Liver (tissue), 9 donors: ENCODE measurements around the gene CACNA2D1. TPM values are rescaled to one million over a fixed set of nuclear protein-coding genes. Genes with fewer than 3 reads are reported as not detected.

Experiments used
- DNase-seq: peaks from one replicate; pipeline ENCODE4 v3.0.0-alpha.2; 2017; ENCODE audit warnings: low spot score
- H3K27ac ChIP-seq, 2 donors: one replicate each; pipeline ENCODE4 v1.7.0; 2013; ENCODE audit warnings: inconsistent platforms in 2 of 2, low read length in 2 of 2, control low read depth in 1 of 2, low read depth in 1 of 2, mild to moderate bottlenecking in 1 of 2
- H3K27me3 ChIP-seq, 4 donors: one replicate each; pipeline versions ENCODE4 v1.6.1 to v1.7.0; 2013; ENCODE audit warnings: low read length in 3 of 4, inconsistent platforms in 1 of 4, mild to moderate bottlenecking in 1 of 4, moderate library complexity in 1 of 4; ENCODE audit not compliant: control insufficient read depth in 4 of 4, insufficient read depth in 4 of 4
- H3K36me3 ChIP-seq, 4 donors: one replicate each; pipeline versions ENCODE4 v1.6.1 to v1.7.0; 2013; ENCODE audit warnings: low read length in 3 of 4, mild to moderate bottlenecking in 3 of 4, low read depth in 1 of 4, moderate library complexity in 1 of 4; ENCODE audit not compliant: control insufficient read depth in 4 of 4, insufficient read depth in 3 of 4
- H3K4me1 ChIP-seq, 4 donors: one replicate each; pipeline versions ENCODE4 v1.6.1 to v1.7.0; 2013; ENCODE audit warnings: low read length in 3 of 4, mild to moderate bottlenecking in 3 of 4, moderate library complexity in 1 of 4; ENCODE audit not compliant: control insufficient read depth in 4 of 4, insufficient read depth in 4 of 4
- H3K4me3 ChIP-seq, 3 donors: one replicate each; pipeline versions ENCODE4 v1.6.1 to v1.7.0; 2013; ENCODE audit warnings: low read length in 3 of 3, control low read depth in 1 of 3, low read depth in 1 of 3, mild to moderate bottlenecking in 1 of 3
- H3K9ac ChIP-seq, 2 donors: one replicate each; pipeline ENCODE4 v1.7.0; 2013; ENCODE audit warnings: low read length in 2 of 2, mild to moderate bottlenecking in 2 of 2, moderate library complexity in 2 of 2, control low read depth in 1 of 2, low read depth in 1 of 2
- H3K9me3 ChIP-seq, 4 donors: one replicate each; pipeline versions ENCODE4 v1.6.1 to v1.7.0; 2013; ENCODE audit warnings: low read length in 3 of 4; ENCODE audit not compliant: control insufficient read depth in 4 of 4
- ATF3 ChIP-seq: IDR thresholded peaks from 2 replicates; pipeline ENCODE4 v1.6.1; 2016; ENCODE audit warnings: antibody characterized with exemption
- EGR1 ChIP-seq, 2 donors: IDR thresholded peaks; 2 replicates each; pipeline ENCODE4 v1.6.1; 2016 to 2018; ENCODE audit warnings: antibody characterized with exemption in 2 of 2, low read depth in 2 of 2
- FOXA1 ChIP-seq: IDR thresholded peaks from 2 replicates; pipeline ENCODE4 v1.6.1; 2016; ENCODE audit warnings: antibody characterized with exemption
- FOXA2 ChIP-seq: IDR thresholded peaks from 2 replicates; pipeline ENCODE4 v1.6.1; 2016; ENCODE audit warnings: antibody characterized with exemption
- GABPA ChIP-seq, 2 donors: IDR thresholded peaks in 1 of 2; conservative IDR thresholded peaks in 1 of 2; 2 replicates each; pipeline ENCODE4 v1.6.1; 2016; ENCODE audit warnings: antibody characterized with exemption in 2 of 2, mild to moderate bottlenecking in 1 of 2, moderate library complexity in 1 of 2
- HNF4A ChIP-seq, 2 donors: conservative IDR thresholded peaks; 2 replicates each; pipeline ENCODE4 v1.6.1; 2016; ENCODE audit warnings: antibody characterized with exemption in 2 of 2, mild to moderate bottlenecking in 2 of 2
- HNF4G ChIP-seq: IDR thresholded peaks from 2 replicates; pipeline ENCODE4 v1.6.1; 2016; ENCODE audit warnings: antibody characterized with exemption
- JUND ChIP-seq, 2 donors: IDR thresholded peaks; 2 replicates each; pipeline ENCODE4 v1.6.1; 2016; ENCODE audit warnings: antibody characterized with exemption in 2 of 2
- MAX ChIP-seq: IDR thresholded peaks from 2 replicates; pipeline ENCODE4 v1.6.1; 2016; ENCODE audit warnings: antibody characterized with exemption
- NR2F2 ChIP-seq: IDR thresholded peaks from 2 replicates; pipeline ENCODE4 v1.6.1; 2016; ENCODE audit warnings: antibody characterized with exemption
- RAD21 ChIP-seq, 2 donors: IDR thresholded peaks; 2 replicates each; pipeline ENCODE4 v1.6.1; 2016; ENCODE audit warnings: antibody characterized with exemption in 2 of 2, mild to moderate bottlenecking in 2 of 2
- RXRA ChIP-seq, 2 donors: IDR thresholded peaks; 2 replicates each; pipeline ENCODE4 v1.6.1; 2017 to 2018; ENCODE audit warnings: antibody characterized with exemption in 2 of 2, mild to moderate bottlenecking in 1 of 2
- SP1 ChIP-seq: IDR thresholded peaks from 2 replicates; pipeline ENCODE4 v1.6.1; 2018; ENCODE audit warnings: antibody characterized with exemption, mild to moderate bottlenecking
- TAF1 ChIP-seq: conservative IDR thresholded peaks from 2 replicates; pipeline ENCODE4 v1.6.1; 2016; ENCODE audit warnings: antibody characterized with exemption, mild to moderate bottlenecking
- YY1 ChIP-seq: IDR thresholded peaks from 2 replicates; pipeline ENCODE4 v1.6.1; 2016; ENCODE audit warnings: antibody characterized with exemption, mild to moderate bottlenecking
- ZBTB33 ChIP-seq: IDR thresholded peaks from 2 replicates; pipeline ENCODE4 v1.6.1; 2016; ENCODE audit warnings: antibody characterized with exemption
- WGBS: extraction: QIAGEN DNeasy Blood & Tissue Kit; methylation state at CpG from one replicate; pipeline ENCODE4 v1.1.7; 2013; 5-methylcytosine and 5-hydroxymethylcytosine counted together
- polyA plus RNA-seq, 2 donors: library from polyadenylated mRNA; stranded (reverse) in 1 of 2; unstranded in 1 of 2; fragments of 200-250 nt in 1 of 2; fragments of >200 nt in 1 of 2; fragmentation: Nextera tagmentation in 1 of 2; extraction: Ambion mirVana in 1 of 2; gene quantifications; one replicate each; pipeline versions ENCODE4 v1.2.1 to v1.2.3, GENCODE V29; 2013 to 2015
- total RNA-seq, 2 donors: library from RNA; depleted of rRNA; stranded (reverse); fragments of >200 nt; gene quantifications; one replicate each; pipeline ENCODE4 v1.2.3, GENCODE V29; 2014
- TF ChIP-seq, protein P1 (sequence below): fragments of 150-350 bp; IDR thresholded peaks from 2 replicates; pipeline ENCODE4 v1.5.1; 2017; ENCODE audit warnings: improper control_type of control experiment, low read depth, low read length; ENCODE audit not compliant: missing input control
- donor health status: healthy.
- donor health status: healthy.
- donor health status: healthy.
- donor health status: healthy.
- donor health status: healthy.

CACNA2D1 gene
- total and polyA plus RNA-seq, 4 donors: 0.42 to 2.3 (median 0.94) TPM

GRCh38 chr7:82471351-82472020 is 27.9 kb upstream of the CACNA2D1 start:
- Histone ChIP-seq H3K27ac (no peak overlapping the region), H3K4me3 (no peak overlapping the region), H3K36me3 (no peaks in the 10 kb centered on the region), H3K9ac (no peak overlapping the region), H3K27me3 (no peaks in the 10 kb centered on the region), H3K4me1 (no peaks in the 10 kb centered on the region), H3K9me3 (no peaks in the 10 kb centered on the region)
- no peak for DNase-seq
- no peak for TF ChIP-seq NR2F2
- TF ChIP-seq RXRA (IDR thresholded peaks at IDR 0.05): no peak
- no peak for TF ChIP-seq FOXA1
- no peak for TF ChIP-seq ZBTB33
- TF ChIP-seq MAX: no peak
- TF ChIP-seq SP1: no peak
- no peak for TF ChIP-seq FOXA2
- TF ChIP-seq JUND (IDR thresholded peaks at IDR 0.05): no peak
- no peak for TF ChIP-seq TAF1
- no peak for TF ChIP-seq RAD21 (IDR thresholded peaks at IDR 0.05)
- TF ChIP-seq YY1: no peak
- no peak for TF ChIP-seq ATF3
- TF ChIP-seq HNF4A (conservative IDR thresholded peaks at IDR 0.05): no peak
- TF ChIP-seq GABPA (IDR thresholded peaks at IDR 0.05 in 1 of 2, conservative IDR thresholded peaks at IDR 0.05 in 1 of 2): no peak
- TF ChIP-seq, protein P1, sequence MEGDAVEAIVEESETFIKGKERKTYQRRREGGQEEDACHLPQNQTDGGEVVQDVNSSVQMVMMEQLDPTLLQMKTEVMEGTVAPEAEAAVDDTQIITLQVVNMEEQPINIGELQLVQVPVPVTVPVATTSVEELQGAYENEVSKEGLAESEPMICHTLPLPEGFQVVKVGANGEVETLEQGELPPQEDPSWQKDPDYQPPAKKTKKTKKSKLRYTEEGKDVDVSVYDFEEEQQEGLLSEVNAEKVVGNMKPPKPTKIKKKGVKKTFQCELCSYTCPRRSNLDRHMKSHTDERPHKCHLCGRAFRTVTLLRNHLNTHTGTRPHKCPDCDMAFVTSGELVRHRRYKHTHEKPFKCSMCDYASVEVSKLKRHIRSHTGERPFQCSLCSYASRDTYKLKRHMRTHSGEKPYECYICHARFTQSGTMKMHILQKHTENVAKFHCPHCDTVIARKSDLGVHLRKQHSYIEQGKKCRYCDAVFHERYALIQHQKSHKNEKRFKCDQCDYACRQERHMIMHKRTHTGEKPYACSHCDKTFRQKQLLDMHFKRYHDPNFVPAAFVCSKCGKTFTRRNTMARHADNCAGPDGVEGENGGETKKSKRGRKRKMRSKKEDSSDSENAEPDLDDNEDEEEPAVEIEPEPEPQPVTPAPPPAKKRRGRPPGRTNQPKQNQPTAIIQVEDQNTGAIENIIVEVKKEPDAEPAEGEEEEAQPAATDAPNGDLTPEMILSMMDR: no peak
- no peak for TF ChIP-seq HNF4G
- TF ChIP-seq EGR1 (IDR thresholded peaks at IDR 0.05; ENCODE audit: low read depth in 2 of 2): no peak
- WGBS: 55% methylated on average over 6 of the region's 6 CpGs

GRCh38 chr7:82469207-82469606 is 25.6 kb upstream of the CACNA2D1 start:
- Histone ChIP-seq H3K4me1 (no peaks in the 10 kb centered on the region), H3K9me3 (peaks cover 0 to 2% (median 0%) of the 10 kb centered on the region in 4 donors), H3K9ac (no peak overlapping the region), H3K36me3 (no peaks in the 10 kb centered on the region), H3K4me3 (no peak overlapping the region), H3K27ac (no peak overlapping the region), H3K27me3 (no peaks in the 10 kb centered on the region)
- no peak for TF ChIP-seq JUND (IDR thresholded peaks at IDR 0.05)
- TF ChIP-seq SP1: no peak
- TF ChIP-seq FOXA1: no peak
- no peak for TF ChIP-seq NR2F2
- TF ChIP-seq FOXA2: no peak
- TF ChIP-seq GABPA (IDR thresholded peaks at IDR 0.05 in 1 of 2, conservative IDR thresholded peaks at IDR 0.05 in 1 of 2): no peak
- TF ChIP-seq HNF4A (conservative IDR thresholded peaks at IDR 0.05): no peak
- TF ChIP-seq ZBTB33: no peak
- WGBS: 61% methylated on average over 4 of the region's 4 CpGs
- DNase-seq: no peak
